ENCODE measurements around the gene CD247. TPM values are rescaled to one million over a fixed set of nuclear protein-coding genes. Genes with fewer than 3 reads are reported as not detected.

Gene CD247
- total RNA-seq, 1 experiment from 2014 or later: not detected

DNA sequence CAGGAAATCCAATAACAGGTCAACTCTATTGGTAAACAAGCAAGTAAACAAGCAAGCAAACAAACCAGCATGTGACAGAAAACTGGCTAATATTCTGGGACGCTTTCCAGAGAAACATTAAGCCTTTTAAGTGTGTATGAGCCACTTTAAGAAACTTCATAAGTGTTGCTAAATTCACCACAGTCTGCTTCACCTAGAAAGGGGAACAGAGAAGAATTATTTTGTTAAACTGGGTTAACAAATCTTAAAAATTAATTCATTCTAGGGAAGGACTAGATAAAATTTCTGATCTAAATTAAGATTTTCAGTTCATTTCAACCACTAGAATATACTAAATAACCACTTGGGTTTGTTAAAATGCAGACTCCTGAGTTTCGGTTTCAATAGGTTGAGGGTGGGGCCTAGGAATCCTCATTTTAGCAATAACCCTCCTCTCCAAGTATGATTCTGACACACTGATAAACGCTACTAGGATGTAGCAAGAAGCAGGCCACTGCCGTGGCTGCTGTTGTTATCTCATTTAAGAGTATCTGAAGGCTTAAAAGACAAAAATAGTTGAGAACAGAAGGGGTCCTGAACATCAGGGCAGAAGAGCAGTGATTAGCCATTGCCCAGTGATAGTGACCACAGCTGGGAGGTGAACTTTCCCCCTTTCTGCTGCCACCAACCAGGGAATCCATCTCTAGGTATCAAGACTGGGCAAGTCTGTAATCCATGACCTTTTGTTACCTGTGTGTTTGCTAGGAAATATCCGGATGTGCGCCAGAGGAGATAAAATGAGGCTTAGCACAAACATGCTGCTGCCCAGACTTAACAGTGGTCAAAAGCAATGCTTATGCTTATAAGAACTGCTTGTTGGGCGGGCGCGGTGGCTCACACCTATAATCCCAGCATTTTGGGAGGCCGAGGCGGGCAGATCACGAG, 24.0 kb upstream of the CD247 start:
- no peak overlapping the region for H3K9ac ChIP-seq (ENCODE audit: low read length)
- H3K79me2 ChIP-seq (ENCODE audit: low read length): no peaks in the 10 kb centered on the region
- DNase-seq: no peak
- CTCF ChIA-PET: no interaction called here
- H3K9me3 ChIP-seq (ENCODE audit: low read length): no peaks in the 10 kb centered on the region
- H3K36me3 ChIP-seq (ENCODE audit: low read depth, low read length): peaks cover 7% of the 10 kb centered on the region; the same call in 1 of the 2 replicates
- intact Hi-C loops (cut with micrococcal nuclease): no loop called here
- no peak overlapping the region for H3K27ac ChIP-seq (ENCODE audit: low read length)
- no peak overlapping the region for H3K4me3 ChIP-seq (ENCODE audit: low read length)
- H3K4me1 ChIP-seq (ENCODE audit: insufficient read depth, low read length): peaks cover 12% of the 10 kb centered on the region
- H3K27me3 ChIP-seq (ENCODE audit: low read length): no peaks in the 10 kb centered on the region
- BruUV-seq (replicated peaks): no TSS peak
- H3F3A ChIP-seq (ENCODE audit: low read length, unreplicated experiment): no peaks in the 10 kb centered on the region
- no peak overlapping the region for H3K4me2 ChIP-seq (ENCODE audit: low read length)
- no peak for TF ChIP-seq EZH2 (IDR thresholded peaks at IDR 0.05; ENCODE audit: low read length, unreplicated experiment)
- TF ChIP-seq EZH2phosphoT487 (IDR thresholded peaks at IDR 0.05; ENCODE audit: borderline replicate concordance, low read length): no peak
- TF ChIP-seq, protein P1, sequence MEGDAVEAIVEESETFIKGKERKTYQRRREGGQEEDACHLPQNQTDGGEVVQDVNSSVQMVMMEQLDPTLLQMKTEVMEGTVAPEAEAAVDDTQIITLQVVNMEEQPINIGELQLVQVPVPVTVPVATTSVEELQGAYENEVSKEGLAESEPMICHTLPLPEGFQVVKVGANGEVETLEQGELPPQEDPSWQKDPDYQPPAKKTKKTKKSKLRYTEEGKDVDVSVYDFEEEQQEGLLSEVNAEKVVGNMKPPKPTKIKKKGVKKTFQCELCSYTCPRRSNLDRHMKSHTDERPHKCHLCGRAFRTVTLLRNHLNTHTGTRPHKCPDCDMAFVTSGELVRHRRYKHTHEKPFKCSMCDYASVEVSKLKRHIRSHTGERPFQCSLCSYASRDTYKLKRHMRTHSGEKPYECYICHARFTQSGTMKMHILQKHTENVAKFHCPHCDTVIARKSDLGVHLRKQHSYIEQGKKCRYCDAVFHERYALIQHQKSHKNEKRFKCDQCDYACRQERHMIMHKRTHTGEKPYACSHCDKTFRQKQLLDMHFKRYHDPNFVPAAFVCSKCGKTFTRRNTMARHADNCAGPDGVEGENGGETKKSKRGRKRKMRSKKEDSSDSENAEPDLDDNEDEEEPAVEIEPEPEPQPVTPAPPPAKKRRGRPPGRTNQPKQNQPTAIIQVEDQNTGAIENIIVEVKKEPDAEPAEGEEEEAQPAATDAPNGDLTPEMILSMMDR (conservative IDR thresholded peaks at IDR 0.05; ENCODE audit: low read depth, low read length): no peak
- no peak overlapping the region for H2AFZ ChIP-seq (ENCODE audit: low read length)
- POLR2A ChIA-PET (ENCODE audit: unreplicated experiment): no interaction called here
- ATAC-seq: no peak
- H4K20me1 ChIP-seq (ENCODE audit: low read length): no peaks in the 10 kb centered on the region
- H3K9me2 ChIP-seq (replicated peaks; ENCODE audit: low read length): no peaks in the 10 kb centered on the region

DNA sequence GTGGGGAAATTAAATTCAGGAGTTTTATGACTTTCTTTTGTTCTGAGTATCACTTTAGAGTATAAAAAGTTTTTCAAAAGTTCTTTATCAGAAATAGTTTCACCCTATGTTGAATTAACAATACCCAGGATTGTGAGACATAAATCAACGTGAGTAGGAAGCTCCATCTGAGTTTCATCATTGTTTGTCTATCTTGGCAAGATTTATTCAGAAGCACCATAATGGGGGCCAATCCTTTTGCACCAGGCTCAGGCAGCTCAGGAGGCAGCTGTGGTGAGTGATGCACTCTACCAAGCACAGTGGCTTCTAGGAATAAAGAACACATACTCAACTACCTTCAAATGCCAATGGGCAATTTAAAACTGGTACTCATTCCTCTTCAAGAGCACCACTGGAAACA, 23.3 kb upstream of the CD247 start:
- Histone ChIP-seq H3K79me2 (ENCODE audit: low read length) (no peaks in the 10 kb centered on the region), H3K9me3 (ENCODE audit: low read length) (no peaks in the 10 kb centered on the region), H2AFZ (ENCODE audit: low read length) (no peak overlapping the region), H4K20me1 (ENCODE audit: low read length) (no peaks in the 10 kb centered on the region), H3K4me1 (ENCODE audit: insufficient read depth, low read length) (peaks cover 12% of the 10 kb centered on the region), H3K27ac (ENCODE audit: low read length) (no peak overlapping the region), H3K36me3 (ENCODE audit: low read depth, low read length) (peaks cover 3% of the 10 kb centered on the region; the same call in 1 of the 2 replicates), H3K27me3 (ENCODE audit: low read length) (no peaks in the 10 kb centered on the region), H3K4me3 (ENCODE audit: low read length) (no peak overlapping the region), H3F3A (ENCODE audit: low read length, unreplicated experiment) (no peaks in the 10 kb centered on the region), H3K9ac (ENCODE audit: low read length) (no peak overlapping the region), H3K4me2 (ENCODE audit: low read length) (no peak overlapping the region), H3K9me2 (replicated peaks; ENCODE audit: low read length) (no peaks in the 10 kb centered on the region)
- BruUV-seq (replicated peaks): no TSS peak
- intact Hi-C loops (cut with micrococcal nuclease): no loop called here
- ATAC-seq (peak; percentile 13; the same call in 1 of the 2 replicates), DNase-seq (no peak)
- ChIA-PET POLR2A (ENCODE audit: unreplicated experiment) (no interaction called here), CTCF (interaction anchor here (0.6 kb wide), 1 partner anchor 261 kb away, joined by 5 read pairs; no protein-coding TSS in a partner anchor)
- TF ChIP-seq EZH2 (IDR thresholded peaks at IDR 0.05; ENCODE audit: low read length, unreplicated experiment): no peak
- TF ChIP-seq EZH2phosphoT487 (IDR thresholded peaks at IDR 0.05; ENCODE audit: borderline replicate concordance, low read length): no peak
- TF ChIP-seq, protein P1 (conservative IDR thresholded peaks at IDR 0.05; ENCODE audit: low read depth, low read length): no peak

DNA sequence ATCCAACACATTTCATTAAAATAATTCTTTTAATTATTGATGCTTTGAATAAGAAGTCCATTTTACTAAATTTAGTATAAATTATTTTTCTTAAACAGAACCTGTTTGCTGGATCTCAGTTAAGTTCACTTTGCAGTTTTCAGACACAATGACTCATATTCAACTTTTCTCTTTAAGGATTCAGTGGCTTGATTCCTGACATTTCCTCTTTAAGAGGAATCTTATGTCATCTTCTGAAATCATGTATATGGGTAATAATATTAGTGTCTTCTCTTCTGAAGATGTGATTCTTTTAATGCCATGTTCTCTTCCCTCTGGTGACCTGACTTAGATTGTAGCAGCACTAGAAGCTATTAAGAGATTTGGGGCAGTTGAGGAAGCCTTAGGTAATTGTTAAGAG, 22.7 kb upstream of the CD247 start:
- TF ChIP-seq EZH2phosphoT487 (IDR thresholded peaks at IDR 0.05; ENCODE audit: borderline replicate concordance, low read length): no peak
- TF ChIP-seq, protein P1 (conservative IDR thresholded peaks at IDR 0.05; ENCODE audit: low read depth, low read length): no peak
- no peak for TF ChIP-seq EZH2 (IDR thresholded peaks at IDR 0.05; ENCODE audit: low read length, unreplicated experiment)
- intact Hi-C loops (cut with micrococcal nuclease): no loop called here

More for the DNA sequence above, 22.7 kb upstream of the CD247 start:
- H4K20me1 ChIP-seq (ENCODE audit: low read length): no peaks in the 10 kb centered on the region
- ChIA-PET POLR2A (ENCODE audit: unreplicated experiment) (no interaction called here), CTCF (interaction anchor here (0.5 to 0.7 kb wide), 3 partner anchors 261 to 481 kb away, joined by 3 to 5 read pairs (median 3); no protein-coding TSS in a partner anchor)
- H3K27me3 ChIP-seq (ENCODE audit: low read length): no peaks in the 10 kb centered on the region
- DNase-seq (no peak), ATAC-seq (no peak; the same call in 1 of the 2 replicates)
- no peak overlapping the region for H3K27ac ChIP-seq (ENCODE audit: low read length)
- peaks cover 12% of the 10 kb centered on the region for H3K4me1 ChIP-seq (ENCODE audit: insufficient read depth, low read length)
- no peaks in the 10 kb centered on the region for H3K9me2 ChIP-seq (replicated peaks; ENCODE audit: low read length)
- no peak overlapping the region for H3K9ac ChIP-seq (ENCODE audit: low read length)
- H2AFZ ChIP-seq (ENCODE audit: low read length): no peak overlapping the region
- BruUV-seq (replicated peaks): TSS peak; percentile 59
- no peak overlapping the region for H3K4me3 ChIP-seq (ENCODE audit: low read length)
- H3K4me2 ChIP-seq (ENCODE audit: low read length): no peak overlapping the region
- peaks cover 2% of the 10 kb centered on the region; the same call in 1 of the 2 replicates for H3K36me3 ChIP-seq (ENCODE audit: low read depth, low read length)
- H3F3A ChIP-seq (ENCODE audit: low read length, unreplicated experiment): no peaks in the 10 kb centered on the region
- H3K79me2 ChIP-seq (ENCODE audit: low read length): no peaks in the 10 kb centered on the region
- no peaks in the 10 kb centered on the region for H3K9me3 ChIP-seq (ENCODE audit: low read length)
